ENCODE data around the gene SAE1. TPM values are rescaled to one million over a fixed set of nuclear protein-coding genes. Genes with fewer than 3 reads are reported as not detected.

SAE1 gene
- total and polyA plus RNA-seq, 2 of the 4 experiments (the other 2 are of a cell fraction), result 165 to 184 TPM

- TF ChIP-seq SMC3 (IDR thresholded peaks at IDR 0.05; ENCODE audit: low read depth, low read length) (no peak), RAD21 (IDR thresholded peaks at IDR 0.05; ENCODE audit: low read length) (no peak)
Observed at GRCh38 chr19:47239610-47240296, 109.1 kb downstream of the SAE1 start (continued).

- Histone ChIP-seq H3K4me3 (ENCODE audit: insufficient read depth, low read depth, low read length) (no peak overlapping the region), H2BK5ac (ENCODE audit: low read depth, low read length, poor library complexity, severe bottlenecking) (no peak overlapping the region), H3K23ac (ENCODE audit: low read depth, low read length) (no peak overlapping the region), H2BK20ac (ENCODE audit: low read depth, low read length) (no peak overlapping the region; the same call in 1 of the 2 replicates), H3K9me1 (ENCODE audit: insufficient read depth, low read length) (peaks cover 15% of the 10 kb centered on the region), H3K36me3 (ENCODE audit: control insufficient read depth, insufficient read depth, low read length) (no peaks in the 10 kb centered on the region), H2AFZ (replicated peaks; ENCODE audit: low read length, poor library complexity) (peak overlapping the region; percentile 87), H3K18ac (ENCODE audit: low read depth, low read length) (no peak overlapping the region), H3K56ac (ENCODE audit: extremely low read depth, insufficient read depth, low read length) (no peak overlapping the region), H3K4ac (ENCODE audit: low read depth, low read length) (peak overlapping the region; percentile 39), H2BK120ac (ENCODE audit: low read depth, low read length) (peak overlapping the region; percentile 63), H4K91ac (ENCODE audit: insufficient read depth, low read depth, low read length) (no peak overlapping the region; the same call in 1 of the 2 replicates), H4K8ac (ENCODE audit: low read depth in 2 of 2, low read length in 2 of 2) (no peak overlapping the region; a peak in 1 of 4 replicates), H3K14ac (replicated peaks; ENCODE audit: low read depth, low read length) (no peak overlapping the region), H3K27ac (ENCODE audit: insufficient read depth, low read length) (no peak overlapping the region), H3K9me3 (ENCODE audit: control insufficient read depth, insufficient read depth, low read length) (no peaks in the 10 kb centered on the region), H2BK15ac (ENCODE audit: low read depth, low read length) (no peak overlapping the region), H3K27me3 (ENCODE audit: control insufficient read depth, insufficient read depth, low read length) (no peaks in the 10 kb centered on the region), H4K20me1 (ENCODE audit: insufficient read depth, low read length) (peaks cover 10% of the 10 kb centered on the region; the same call in 1 of the 2 replicates), H3K79me1 (ENCODE audit: low read depth in 1 of 2, low read length in 2 of 2) (peaks cover 3 to 28% of the 10 kb centered on the region in 2 experiments; a peak in 2 of 4 replicates), H2AK9ac (replicated peaks; ENCODE audit: low read depth, low read length, poor library complexity) (peak overlapping the region; percentile 58), H3K9ac (ENCODE audit: low read depth, low read length) (no peak overlapping the region), H2AK5ac (ENCODE audit: low read depth, low read length) (peak overlapping the region; percentile 2; the same call in 1 of the 2 replicates), H3K4me1 (ENCODE audit: control insufficient read depth, insufficient read depth, low read length) (peaks cover 26% of the 10 kb centered on the region), H4K5ac (ENCODE audit: low read depth, low read length) (no peak overlapping the region), H3K4me2 (ENCODE audit: low read depth, low read length) (0 out of 2 replicates have a peak overlapping the region, but pooled peaks have one; percentile 6)
- no peak for ATAC-seq (ENCODE audit: low read depth)
- DNase-seq, result no peak
- no TSS peak for BruUV-seq (replicated peaks)
- TF ChIP-seq MAFK (IDR thresholded peaks at IDR 0.05; ENCODE audit: low read depth, low read length) (no peak), CEBPB (IDR thresholded peaks at IDR 0.05; ENCODE audit: low read depth, low read length) (no peak), RCOR1 (IDR thresholded peaks at IDR 0.05; ENCODE audit: insufficient replicate concordance, low read length) (no peak), SMC3 (IDR thresholded peaks at IDR 0.05; ENCODE audit: low read depth, low read length) (no peak), MAZ (IDR thresholded peaks at IDR 0.05; ENCODE audit: borderline replicate concordance, low read depth, low read length) (no peak)
- TF ChIP-seq, protein P1, sequence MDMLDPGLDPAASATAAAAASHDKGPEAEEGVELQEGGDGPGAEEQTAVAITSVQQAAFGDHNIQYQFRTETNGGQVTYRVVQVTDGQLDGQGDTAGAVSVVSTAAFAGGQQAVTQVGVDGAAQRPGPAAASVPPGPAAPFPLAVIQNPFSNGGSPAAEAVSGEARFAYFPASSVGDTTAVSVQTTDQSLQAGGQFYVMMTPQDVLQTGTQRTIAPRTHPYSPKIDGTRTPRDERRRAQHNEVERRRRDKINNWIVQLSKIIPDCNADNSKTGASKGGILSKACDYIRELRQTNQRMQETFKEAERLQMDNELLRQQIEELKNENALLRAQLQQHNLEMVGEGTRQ (IDR thresholded peaks at IDR 0.05; ENCODE audit: low read depth, low read length), result no peak
- in situ Hi-C loops (cut with MboI; ENCODE audit: low sequenced_read_pairs) (no loop called here), intact Hi-C loops (cut with micrococcal nuclease) (loop anchor here (5.0 kb wide), 1 partner anchor 108 kb away; the partner anchor contains the start of gene SAE1), dilution Hi-C loops (cut with HindIII; ENCODE audit: low sequenced_read_pairs, unreplicated experiment) (no loop called here)
- POLR2A ChIA-PET (ENCODE audit: unreplicated experiment), result no interaction called here
- no CpG with 5 or more reads among the region's 6 CpGs for WGBS, 2 experiments (ENCODE audit: extremely low coverage in 2 of 2, insufficient read length in 1 of 2)
- CTCF ChIA-PET, result no interaction called here
Observed at GRCh38 chr19:47240556-47240955, 109.9 kb downstream of the SAE1 start.

Data from IMR-90 (cell line).